H9 (cell line): Measurements from ENCODE around the gene CLPSL1. TPM values are rescaled to one million over a fixed set of nuclear protein-coding genes. Genes with fewer than 3 reads are reported as not detected.

ENCODE experiments used
- DNase-seq: peaks from one replicate; pipeline ENCODE4 v3.0.0-alpha.2; 2017
- H2AFZ ChIP-seq: one replicate; pipeline ENCODE4 v1.6.1; 2013; ENCODE audit warnings: mild to moderate bottlenecking, low read length, control low read depth, moderate library complexity
- H2AK5ac ChIP-seq: 2 replicates; pipeline ENCODE4 v1.6.1; 2013; ENCODE audit warnings: low read length, control low read depth, mixed read lengths; ENCODE audit not compliant: insufficient read length
- H2BK120ac ChIP-seq: one replicate; pipeline ENCODE4 v1.6.1; 2013; ENCODE audit warnings: low read depth, mild to moderate bottlenecking, low read length, control low read depth, inconsistent platforms; ENCODE audit not compliant: poor library complexity, severe bottlenecking
- H2BK12ac ChIP-seq: 2 replicates; pipeline ENCODE4 v1.6.1; 2013; ENCODE audit warnings: low read length, control low read depth, mixed read lengths, low read depth; ENCODE audit not compliant: insufficient read length
- H2BK15ac ChIP-seq: 2 replicates; pipeline ENCODE4 v1.6.1; 2013; ENCODE audit warnings: low read depth, low read length, control low read depth
- H2BK20ac ChIP-seq: one replicate; pipeline ENCODE4 v1.6.1; 2013; ENCODE audit warnings: low read depth, mild to moderate bottlenecking, low read length, control low read depth, inconsistent platforms; ENCODE audit not compliant: poor library complexity, severe bottlenecking
- H2BK5ac ChIP-seq: 2 replicates; pipeline ENCODE4 v1.6.1; 2013; ENCODE audit warnings: low read length, control low read depth, mixed read lengths; ENCODE audit not compliant: insufficient read length
- H3K14ac ChIP-seq: 2 replicates; pipeline ENCODE4 v1.6.1; 2013; ENCODE audit warnings: low read length, control low read depth; ENCODE audit not compliant: insufficient read depth
- H3K18ac ChIP-seq: 2 replicates; pipeline ENCODE4 v1.6.1; 2013; ENCODE audit warnings: low read depth, mild to moderate bottlenecking, mixed read lengths, low read length, control low read depth; ENCODE audit not compliant: insufficient read length
- H3K23ac ChIP-seq: 2 replicates; pipeline ENCODE4 v1.6.1; 2013; ENCODE audit warnings: low read length, control low read depth, mixed read lengths, low read depth; ENCODE audit not compliant: insufficient read length
- H3K23me2 ChIP-seq: 2 replicates; pipeline ENCODE4 v1.6.1; 2013; ENCODE audit warnings: low read depth, mild to moderate bottlenecking, mixed read lengths, low read length, control low read depth; ENCODE audit not compliant: insufficient read length, poor library complexity, severe bottlenecking
- H3K27ac ChIP-seq: 2 replicates; pipeline ENCODE4 v1.5.1; 2013; ENCODE audit warnings: low read length, control low read depth, mixed read lengths, low read depth; ENCODE audit not compliant: insufficient read length
- H3K27me3 ChIP-seq: 2 replicates; pipeline ENCODE4 v1.6.1; 2013; ENCODE audit warnings: low read length, control low read depth, inconsistent platforms; ENCODE audit not compliant: insufficient read depth
- H3K4ac ChIP-seq: 2 replicates; pipeline ENCODE4 v1.6.1; 2013; ENCODE audit warnings: low read depth, mild to moderate bottlenecking, control low read depth, inconsistent platforms, low read length, moderate library complexity
- H3K4me1 ChIP-seq: 2 replicates; pipeline ENCODE4 v1.6.1; 2013; ENCODE audit warnings: low read length, control low read depth, inconsistent platforms; ENCODE audit not compliant: insufficient read depth
- H3K4me2 ChIP-seq: 2 replicates; pipeline ENCODE4 v1.6.1; 2013; ENCODE audit warnings: low read length, control low read depth, mixed read lengths; ENCODE audit not compliant: insufficient read length, insufficient read depth
- H3K56ac ChIP-seq: 2 replicates; pipeline ENCODE4 v1.6.1; 2013; ENCODE audit warnings: low read depth, mild to moderate bottlenecking, mixed read lengths, low read length, control low read depth; ENCODE audit not compliant: insufficient read length
- H3K79me1 ChIP-seq: 2 replicates; pipeline ENCODE4 v1.6.1; 2013; ENCODE audit warnings: low read depth, mild to moderate bottlenecking, moderate library complexity, low read length, control low read depth, inconsistent platforms; ENCODE audit not compliant: insufficient read depth, poor library complexity, severe bottlenecking
- H3K79me2 ChIP-seq: 2 replicates; pipeline ENCODE4 v1.6.1; 2013; ENCODE audit warnings: low read length, control low read depth, inconsistent platforms; ENCODE audit not compliant: insufficient read depth
- H3K9ac ChIP-seq: 2 replicates; pipeline ENCODE4 v1.6.1; 2013; ENCODE audit warnings: low read length, control low read depth, mixed read lengths; ENCODE audit not compliant: insufficient read length; ENCODE audit errors: extremely low read depth
- H3K9me3 ChIP-seq: one replicate; pipeline ENCODE4 v1.6.1; 2013; ENCODE audit warnings: low read depth, low read length, inconsistent platforms; ENCODE audit not compliant: control insufficient read depth
- H3T11ph ChIP-seq: one replicate; pipeline ENCODE4 v1.6.1; 2013; ENCODE audit warnings: mild to moderate bottlenecking, low read length, control low read depth, inconsistent platforms
- H4K20me1 ChIP-seq: one replicate; pipeline ENCODE4 v1.6.1; 2013; ENCODE audit not compliant: control insufficient read depth, insufficient read length, insufficient read depth
- H4K5ac ChIP-seq: 2 replicates; pipeline ENCODE4 v1.6.1; 2013; ENCODE audit warnings: low read depth, mild to moderate bottlenecking, mixed read lengths, low read length, control low read depth; ENCODE audit not compliant: insufficient read length
- H4K8ac ChIP-seq: replicated peaks from 2 replicates; pipeline ENCODE4 v1.6.1; 2013; ENCODE audit warnings: low read length, control low read depth, mixed read lengths, low read depth; ENCODE audit not compliant: insufficient read length
- H4K91ac ChIP-seq: 2 replicates; pipeline ENCODE4 v1.6.1; 2013; ENCODE audit warnings: low read depth, mild to moderate bottlenecking, moderate library complexity, mixed read lengths, low read length, control low read depth; ENCODE audit not compliant: insufficient read length
- H3K27ac Mint-ChIP-seq, 3 experiments: 2 replicates in 2 of 3; 3 replicates in 1 of 3; pipeline ENCODE4 v1.8.0; 2020 to 2021; ENCODE audit warnings: mixed read lengths in 3 of 3, mild to moderate bottlenecking in 1 of 3, moderate library complexity in 1 of 3
- H3K27me3 Mint-ChIP-seq: 2 replicates; pipeline ENCODE4 v1.8.0; 2021; ENCODE audit warnings: low read depth, mild to moderate bottlenecking, moderate library complexity, mixed read lengths
- H3K36me3 Mint-ChIP-seq, 3 experiments: 2 replicates in 2 of 3; 3 replicates in 1 of 3; pipeline ENCODE4 v1.8.0; 2020 to 2021; ENCODE audit warnings: low read depth in 3 of 3, mixed read lengths in 3 of 3; ENCODE audit not compliant: insufficient read depth in 1 of 3
- H3K4me1 Mint-ChIP-seq, 2 experiments: 2 replicates each; pipeline ENCODE4 v1.8.0; 2020; ENCODE audit warnings: mixed read lengths in 2 of 2
- H3K4me3 Mint-ChIP-seq, 2 experiments: 2 replicates in 1 of 2; 3 replicates in 1 of 2; pipeline ENCODE4 v1.8.0; 2020 to 2021; ENCODE audit warnings: mild to moderate bottlenecking in 2 of 2, mixed read lengths in 2 of 2, moderate library complexity in 1 of 2
- H3K9me3 Mint-ChIP-seq, 2 experiments: 2 replicates in 1 of 2; 3 replicates in 1 of 2; pipeline ENCODE4 v1.8.0; 2020; ENCODE audit warnings: mild to moderate bottlenecking in 2 of 2, mixed read lengths in 2 of 2, moderate library complexity in 1 of 2
- CTCF ChIP-seq: fragments of 200-600 bp; sonication (generic); conservative IDR thresholded peaks from 3 replicates; pipeline ENCODE4 v1.8.0; 2021; ENCODE audit warnings: antibody characterized with exemption, mild to moderate bottlenecking
- WGBS: extraction: QIAGEN DNeasy Blood & Tissue Kit; methylation state at CpG from one replicate; pipeline ENCODE4 v1.1.7; 2013; ENCODE audit warnings: missing lambda C conversion rate, low lambda C conversion rate, mixed read lengths; ENCODE audit not compliant: insufficient read length; ENCODE audit errors: extremely low coverage; 5-methylcytosine and 5-hydroxymethylcytosine counted together
- total RNA-seq: library from RNA; stranded (reverse); gene quantifications from 2 replicates; pipeline ENCODE4 v1.2.1, GENCODE V29; 2021

Gene CLPSL1
- total RNA-seq, 1 experiment from 2014 or later = not detected

GRCh38 chr6:35808688-35809087 is 27.9 kb downstream of the CLPSL1 start:
- no peaks in the 10 kb centered on the region for H3K23me2 ChIP-seq
- no peak overlapping the region for H3K9ac ChIP-seq
- H3K14ac ChIP-seq = no peak overlapping the region
- H4K8ac ChIP-seq = no peak overlapping the region
- DNase-seq = no peak
- H3K4ac ChIP-seq = no peak overlapping the region
- H3K56ac ChIP-seq = no peak overlapping the region
- no peaks in the 10 kb centered on the region; the same call in 1 of the 2 replicates for H3K4me1 ChIP-seq
- H3K18ac ChIP-seq = no peak overlapping the region
- H2AK5ac ChIP-seq = no peak overlapping the region
- H4K5ac ChIP-seq = no peak overlapping the region
- Mint-ChIP-seq H3K27me3 (peaks cover 11% of the 10 kb centered on the region), H3K4me1 (peaks cover 14 to 25% of the 10 kb centered on the region in 2 experiments), H3K36me3 (no peaks in the 10 kb centered on the region; a peak in 1 of 7 replicates), H3K9me3 (no peaks in the 10 kb centered on the region), H3K27ac (no peak overlapping the region), H3K4me3 (no peak overlapping the region)
- no peak for TF ChIP-seq CTCF
- no peaks in the 10 kb centered on the region for H3K79me1 ChIP-seq
- no peak overlapping the region for H2BK5ac ChIP-seq
- H4K20me1 ChIP-seq = no peaks in the 10 kb centered on the region
- H3K27me3 ChIP-seq = no peaks in the 10 kb centered on the region
- H2BK15ac ChIP-seq = no peak overlapping the region
- no peaks in the 10 kb centered on the region for H3K9me3 ChIP-seq
- H2BK120ac ChIP-seq = no peak overlapping the region
- no peak overlapping the region for H3K27ac ChIP-seq
- H3K79me2 ChIP-seq = no peaks in the 10 kb centered on the region
- no peak overlapping the region for H2AFZ ChIP-seq
- no peak overlapping the region for H3K4me2 ChIP-seq
- no peak overlapping the region for H2BK12ac ChIP-seq
- no peak overlapping the region for H3T11ph ChIP-seq
- no peak overlapping the region for H2BK20ac ChIP-seq
- no peak overlapping the region for H4K91ac ChIP-seq
- no peak overlapping the region for H3K23ac ChIP-seq
- WGBS = no CpG with 5 or more reads among the region's 3 CpGs
